ENCODE measurements around the gene GRM8.

The GRM8 gene

DNA sequence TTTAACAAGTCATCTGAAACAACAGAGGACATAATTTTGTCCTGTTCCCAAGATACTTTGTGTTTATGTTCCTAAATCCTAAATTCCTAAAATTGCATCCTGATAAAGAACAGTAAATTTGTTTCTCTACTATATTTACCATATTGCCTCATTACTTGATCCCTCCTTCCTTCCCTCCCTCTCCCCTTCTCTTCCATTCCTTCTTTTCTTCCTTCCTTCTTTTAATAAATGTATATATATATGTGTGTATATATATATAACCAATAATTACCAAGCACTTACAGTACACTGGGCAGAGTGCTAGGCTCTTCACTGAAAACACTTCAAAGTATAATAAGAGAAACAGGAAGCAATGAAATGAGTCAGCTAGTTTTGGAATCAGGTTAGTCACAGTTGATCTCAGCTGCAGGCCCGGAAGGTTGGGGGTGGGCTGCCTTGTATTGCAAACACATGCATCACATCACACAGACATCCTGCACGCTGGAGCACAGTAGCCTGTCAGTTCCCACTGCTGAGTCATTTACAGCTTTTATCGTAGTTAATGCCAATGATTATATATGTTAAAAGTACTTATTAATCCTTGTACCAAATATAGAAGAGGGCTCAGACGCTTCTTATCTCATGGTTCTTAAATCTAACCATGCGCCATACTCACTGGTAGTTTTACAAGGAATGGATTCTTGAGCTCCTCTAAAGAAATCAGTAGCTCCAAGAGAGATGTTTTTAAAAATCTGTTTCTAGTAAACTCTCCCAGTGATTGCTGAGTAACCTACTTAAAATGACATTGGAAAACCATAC is 551.7 kb downstream of the GRM8 start:
- TF ChIP-seq, protein P1, sequence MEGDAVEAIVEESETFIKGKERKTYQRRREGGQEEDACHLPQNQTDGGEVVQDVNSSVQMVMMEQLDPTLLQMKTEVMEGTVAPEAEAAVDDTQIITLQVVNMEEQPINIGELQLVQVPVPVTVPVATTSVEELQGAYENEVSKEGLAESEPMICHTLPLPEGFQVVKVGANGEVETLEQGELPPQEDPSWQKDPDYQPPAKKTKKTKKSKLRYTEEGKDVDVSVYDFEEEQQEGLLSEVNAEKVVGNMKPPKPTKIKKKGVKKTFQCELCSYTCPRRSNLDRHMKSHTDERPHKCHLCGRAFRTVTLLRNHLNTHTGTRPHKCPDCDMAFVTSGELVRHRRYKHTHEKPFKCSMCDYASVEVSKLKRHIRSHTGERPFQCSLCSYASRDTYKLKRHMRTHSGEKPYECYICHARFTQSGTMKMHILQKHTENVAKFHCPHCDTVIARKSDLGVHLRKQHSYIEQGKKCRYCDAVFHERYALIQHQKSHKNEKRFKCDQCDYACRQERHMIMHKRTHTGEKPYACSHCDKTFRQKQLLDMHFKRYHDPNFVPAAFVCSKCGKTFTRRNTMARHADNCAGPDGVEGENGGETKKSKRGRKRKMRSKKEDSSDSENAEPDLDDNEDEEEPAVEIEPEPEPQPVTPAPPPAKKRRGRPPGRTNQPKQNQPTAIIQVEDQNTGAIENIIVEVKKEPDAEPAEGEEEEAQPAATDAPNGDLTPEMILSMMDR (IDR thresholded peaks at IDR 0.05; ENCODE audit: borderline replicate concordance, insufficient read depth, low read depth, low read length), result no peak
- H3K4me3 ChIP-seq (ENCODE audit: low read depth, low read length), result no peak overlapping the region

DNA sequence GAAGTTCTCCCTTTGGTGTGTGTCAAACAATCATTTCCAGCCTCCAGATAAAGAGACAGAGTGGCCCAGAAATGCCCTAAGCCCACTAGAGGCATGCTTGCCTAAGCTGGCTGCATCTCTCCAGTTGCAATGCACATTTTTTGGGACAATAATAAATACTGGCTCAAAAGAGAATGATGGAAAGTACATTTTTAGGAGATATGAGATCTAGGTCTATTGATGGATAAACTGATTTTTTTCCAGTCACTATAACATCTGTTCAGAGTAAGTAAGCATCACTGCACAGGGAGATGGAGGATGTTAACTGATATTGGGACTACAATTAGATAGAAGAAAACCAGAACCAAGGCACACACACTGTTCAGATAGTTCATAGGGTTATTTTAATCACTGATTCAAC is 553.0 kb downstream of the GRM8 start:
- TF ChIP-seq, protein P1 (IDR thresholded peaks at IDR 0.05; ENCODE audit: borderline replicate concordance, insufficient read depth, low read depth, low read length), result no peak
- no peak overlapping the region for H3K4me3 ChIP-seq (ENCODE audit: low read depth, low read length)

DNA sequence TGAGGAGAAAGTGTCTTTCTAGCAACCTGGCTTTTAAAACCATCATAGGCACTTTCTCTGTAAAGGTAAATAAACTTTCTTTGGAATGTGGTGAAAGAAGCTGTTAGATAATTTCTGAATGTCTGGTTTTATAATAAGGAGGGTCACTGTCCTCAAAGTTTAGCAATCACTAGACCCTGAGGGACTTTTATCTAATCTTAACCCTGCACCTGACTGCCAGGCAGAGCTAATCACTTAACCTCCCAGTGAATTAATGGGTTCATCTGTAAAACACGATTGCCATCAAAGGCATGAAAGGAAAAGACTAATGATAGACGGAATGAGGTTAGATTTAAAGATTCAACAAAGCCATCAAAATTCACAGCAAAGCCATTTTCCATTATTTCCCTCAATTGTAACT is 553.8 kb downstream of the GRM8 start:
- H3K4me3 ChIP-seq (ENCODE audit: low read depth, low read length), result no peak overlapping the region
- TF ChIP-seq, protein P1 (IDR thresholded peaks at IDR 0.05; ENCODE audit: borderline replicate concordance, insufficient read depth, low read depth, low read length), result no peak

DNA sequence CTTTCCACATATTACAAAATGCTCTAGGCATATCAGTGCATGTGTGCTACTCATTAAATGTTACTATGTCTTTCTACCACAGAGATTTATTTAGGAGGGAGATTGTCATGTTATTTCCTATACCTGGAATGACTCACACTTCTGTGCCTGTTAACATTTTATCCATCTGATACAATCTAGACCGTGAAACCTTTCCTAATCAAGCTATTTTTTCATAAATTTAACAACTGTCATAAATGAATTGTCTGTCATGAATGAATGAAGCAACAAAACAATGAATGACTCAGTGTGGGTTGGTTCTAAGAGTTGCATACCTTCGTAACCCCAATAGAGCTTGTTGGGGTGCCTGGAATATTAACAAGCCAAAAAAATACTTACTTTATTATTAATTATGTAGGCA is 554.3 kb downstream of the GRM8 start:
- TF ChIP-seq, protein P1 (IDR thresholded peaks at IDR 0.05; ENCODE audit: borderline replicate concordance, insufficient read depth, low read depth, low read length), result no peak

DNA sequence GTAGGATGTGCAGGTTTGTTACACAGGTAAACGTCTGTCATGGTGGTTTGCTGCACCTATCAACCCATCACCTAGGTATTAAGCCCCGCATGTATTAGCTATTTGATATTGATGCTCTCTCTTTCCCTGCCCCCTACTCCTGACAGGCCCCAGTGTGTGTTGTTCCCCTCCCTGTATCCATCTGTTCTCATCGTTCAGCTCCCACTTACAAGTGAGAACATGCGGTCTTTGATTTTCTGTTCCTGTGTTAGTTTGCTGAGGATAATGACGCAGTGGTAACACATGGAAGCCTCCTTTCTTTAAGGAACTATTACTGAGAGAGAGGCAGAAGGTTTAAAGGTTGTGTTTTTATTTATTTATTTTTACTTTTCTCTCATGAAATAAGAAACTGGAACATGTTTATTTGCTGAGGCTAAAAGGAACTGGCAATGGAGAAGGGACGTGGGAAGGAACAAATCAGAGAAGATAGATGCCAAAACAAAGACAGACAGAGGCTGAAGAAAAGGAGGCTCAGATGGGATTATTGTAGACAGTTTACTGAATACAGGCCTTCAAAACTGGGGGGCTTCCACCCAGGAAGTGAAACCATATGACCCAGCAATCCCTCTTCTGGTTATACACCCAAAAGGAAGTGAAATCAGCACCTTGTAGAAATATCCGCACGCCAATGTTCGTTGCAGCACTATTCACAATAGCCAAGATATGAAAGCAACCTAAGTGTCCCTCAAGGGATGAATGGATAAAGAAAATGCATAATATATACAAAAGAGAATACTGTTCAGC is 556.3 kb downstream of the GRM8 start:
- no peak overlapping the region for H3K4me3 ChIP-seq (ENCODE audit: low read depth, low read length)
- TF ChIP-seq, protein P1 (IDR thresholded peaks at IDR 0.05; ENCODE audit: borderline replicate concordance, insufficient read depth, low read depth, low read length), result no peak

More for the DNA sequence above, 554.3 kb downstream of the GRM8 start:
- no peak overlapping the region for H3K4me3 ChIP-seq (ENCODE audit: low read depth, low read length)

DNA sequence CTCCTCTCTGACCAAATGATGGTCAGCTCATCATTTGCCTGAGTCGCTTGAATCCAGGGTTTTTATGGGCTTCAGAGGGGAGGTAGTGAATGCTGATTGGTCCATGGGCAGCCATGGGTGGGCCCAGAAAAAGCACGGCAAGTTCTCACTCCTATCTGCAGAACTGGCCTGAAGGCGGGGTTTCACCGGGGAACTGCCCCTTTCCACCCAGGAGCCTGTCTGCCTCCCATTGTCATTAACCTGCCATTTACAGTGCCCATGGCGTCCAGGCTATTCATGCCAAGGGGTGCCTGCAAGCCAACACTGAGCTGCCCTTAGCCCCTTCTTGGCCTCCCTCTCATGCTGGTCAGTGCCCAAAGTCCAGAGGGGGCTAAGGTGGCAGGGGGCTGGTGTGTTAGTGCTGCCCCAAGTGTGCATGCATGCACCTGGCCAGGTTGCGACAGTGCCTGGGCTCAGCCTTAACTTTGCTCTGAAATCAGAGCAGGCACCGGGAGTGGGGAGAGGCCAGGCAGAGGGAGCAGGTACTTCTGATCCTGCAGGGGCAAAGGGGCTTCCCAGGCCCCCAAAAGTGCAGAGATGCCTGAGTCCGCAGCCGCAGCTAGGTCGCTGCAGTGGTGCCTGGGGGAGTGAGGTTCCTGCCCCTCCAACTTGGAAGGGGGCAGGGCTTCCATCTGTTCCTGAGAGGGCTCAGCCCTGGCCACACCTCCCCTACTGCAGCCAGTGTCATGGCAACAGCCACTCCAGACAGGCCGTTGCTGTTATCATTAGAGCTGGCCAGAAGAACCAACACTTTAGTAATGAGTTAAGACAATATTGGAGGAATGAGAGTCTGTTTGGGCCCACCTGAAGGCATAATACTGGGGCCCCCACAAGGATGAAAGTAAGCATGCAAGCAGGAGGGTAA is 561.6 kb downstream of the GRM8 start:
- no peak overlapping the region for H3K4me3 ChIP-seq (ENCODE audit: low read depth, low read length)
- TF ChIP-seq, protein P1 (IDR thresholded peaks at IDR 0.05; ENCODE audit: borderline replicate concordance, insufficient read depth, low read depth, low read length), result no peak
